NCI-H1436 treated with DMSO at 0.1 percent for 48 hours (cell line): ENCODE data around the gene NUP85.
"Not testable (repeated sequence)": the region's sequence is repeated elsewhere in the genome, so short reads cannot be mapped to it uniquely, and the experiment has no call there.

ENCODE experiments used
- DNase-seq: peaks from one replicate; lab custom pipeline; 2025; lab: John Stamatoyannopoulos, UW

The NUP85 gene

GRCh38 chr17:75205793-75206163, 299 bp downstream of the NUP85 start:
- no peak for DNase-seq

DNA sequence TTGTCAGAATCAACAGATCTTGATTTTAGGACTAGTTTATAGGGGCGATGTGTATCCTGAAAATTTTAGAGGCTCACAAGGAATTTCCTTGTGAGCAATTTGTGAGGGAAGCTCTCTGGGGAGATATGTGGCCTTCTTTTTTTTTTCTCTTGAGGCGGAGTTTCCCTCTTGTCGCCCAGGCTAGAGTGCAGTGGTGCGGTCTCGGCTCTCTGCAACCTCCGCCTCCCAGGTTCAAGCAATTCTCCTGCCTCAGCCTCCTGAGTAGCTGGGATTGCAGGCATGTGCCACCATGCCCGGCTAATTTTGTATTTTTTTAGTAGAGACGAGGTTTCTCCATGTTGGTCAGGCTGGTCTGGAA, 1.6 kb downstream of the NUP85 start:
- DNase-seq = not testable (repeated sequence)

- DNase-seq = no peak
Observed at GRCh38 chr17:75207760-75208159, 2.3 kb downstream of the NUP85 start.

DNA sequence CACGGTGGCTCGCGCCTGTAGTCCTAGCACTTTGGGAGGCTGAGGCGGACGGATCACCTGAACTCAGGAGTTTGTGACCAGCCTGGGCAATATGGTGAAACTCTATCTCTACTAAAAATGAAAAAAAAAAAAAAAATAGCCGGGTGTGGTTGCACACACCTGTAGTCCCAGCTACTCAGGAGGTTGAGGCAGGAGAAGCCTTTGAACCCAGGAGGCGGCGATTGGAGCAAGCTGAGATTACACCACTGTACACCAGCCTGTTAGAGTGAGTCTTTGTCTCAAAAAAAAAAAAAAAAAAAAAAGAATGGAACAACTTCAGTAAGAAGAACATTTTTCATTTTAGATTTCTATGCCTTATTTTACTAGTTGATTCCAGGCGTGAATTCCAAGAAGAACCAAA, 2.7 kb downstream of the NUP85 start:
- no peak for DNase-seq

- DNase-seq = no peak
Observed at GRCh38 chr17:75209061-75209460, 3.6 kb downstream of the NUP85 start.

- no peak for DNase-seq
Observed at GRCh38 chr17:75218131-75218530, 12.7 kb downstream of the NUP85 start.

DNA sequence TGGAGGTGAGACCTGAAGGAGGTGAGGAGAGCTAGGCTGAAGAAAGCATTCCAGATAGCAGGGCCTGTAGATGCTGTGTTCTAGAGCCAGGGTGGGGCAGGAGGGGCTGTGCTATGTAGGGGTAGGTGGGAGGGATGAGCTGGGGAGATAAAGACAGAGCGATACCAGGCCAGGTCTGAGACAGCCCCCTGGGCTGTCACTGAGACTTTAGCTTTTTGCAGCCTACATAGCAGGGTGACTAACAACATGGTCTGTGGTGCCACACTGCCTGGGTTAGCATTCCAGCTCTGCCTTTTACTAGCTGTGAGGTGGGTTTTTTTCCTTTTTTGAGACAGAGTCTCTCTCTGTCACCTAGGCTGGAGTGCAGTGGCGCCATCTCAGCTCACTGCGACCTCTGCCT, 14.3 kb downstream of the NUP85 start:
- DNase-seq = no peak

GRCh38 chr17:75225016-75225415, 19.5 kb downstream of the NUP85 start:
- no peak for DNase-seq

DNA sequence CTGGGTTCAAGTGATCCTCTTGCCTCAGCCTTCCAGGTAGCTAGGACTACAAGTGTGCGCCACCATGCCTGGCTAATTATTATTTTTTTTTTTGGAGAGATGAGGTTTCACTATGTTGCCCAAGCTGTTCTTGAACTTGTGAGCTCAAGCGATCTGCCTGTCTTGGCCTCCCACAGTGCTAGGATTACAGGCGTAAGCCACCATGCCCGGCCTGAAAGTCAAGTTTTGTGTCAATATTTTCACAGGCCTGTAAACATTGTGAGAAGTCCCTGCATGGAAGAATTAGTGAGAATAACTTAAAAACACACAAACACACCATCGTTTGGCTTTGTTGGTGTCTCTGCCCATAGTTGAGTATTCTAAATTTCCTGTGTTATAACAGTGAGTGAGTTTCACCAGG, 22.2 kb downstream of the NUP85 start:
- no peak for DNase-seq

DNA sequence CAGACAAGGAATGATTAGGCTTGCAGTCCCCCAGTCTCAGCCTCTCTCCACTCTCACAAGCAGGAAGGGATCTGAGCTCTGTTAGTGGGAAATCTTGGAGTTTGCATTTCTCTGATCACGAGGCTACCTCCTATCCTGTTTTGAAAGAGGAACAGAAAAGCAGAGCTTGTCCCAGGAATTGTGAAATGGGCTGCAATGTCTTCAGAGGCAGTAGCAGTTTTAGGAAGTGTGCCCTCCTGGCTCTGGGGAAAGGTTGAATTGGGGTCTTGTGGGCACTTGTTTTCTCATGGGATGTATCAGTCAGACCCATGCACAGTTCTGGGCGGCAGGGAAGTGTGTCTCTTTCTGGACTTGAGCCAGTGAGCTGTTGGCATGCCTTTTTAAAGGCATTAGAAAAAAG, 22.8 kb downstream of the NUP85 start:
- no peak for DNase-seq

GRCh38 chr17:75228847-75229246, 23.4 kb downstream of the NUP85 start:
- no peak for DNase-seq

DNA sequence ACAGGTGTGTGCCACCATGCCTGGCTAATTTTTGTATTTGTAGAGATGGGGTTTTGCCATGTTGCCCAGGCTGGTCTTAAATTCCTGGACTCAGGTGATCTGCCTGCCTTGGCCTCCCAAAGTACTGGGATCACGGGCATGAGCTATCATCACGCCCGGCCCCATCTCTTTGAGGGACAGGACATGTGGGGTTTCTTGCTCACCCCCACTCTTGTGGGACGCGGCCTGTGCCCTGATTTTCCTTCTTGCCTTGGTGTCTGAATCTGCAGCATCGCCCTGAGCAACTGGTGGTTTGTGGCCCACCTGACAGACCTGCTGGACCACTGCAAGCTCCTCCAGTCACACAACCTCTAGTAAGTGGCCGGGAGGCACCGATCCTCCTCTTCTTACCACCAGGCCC, 25.6 kb downstream of the NUP85 start:
- no peak for DNase-seq

- no peak for DNase-seq
Observed at GRCh38 chr17:75231741-75232464, 26.4 kb downstream of the NUP85 start.

GRCh38 chr17:75232786-75233185, 27.3 kb downstream of the NUP85 start:
- no peak for DNase-seq

- DNase-seq = no peak
Observed at GRCh38 chr17:75237100-75238014, 31.9 kb downstream of the NUP85 start.

DNA sequence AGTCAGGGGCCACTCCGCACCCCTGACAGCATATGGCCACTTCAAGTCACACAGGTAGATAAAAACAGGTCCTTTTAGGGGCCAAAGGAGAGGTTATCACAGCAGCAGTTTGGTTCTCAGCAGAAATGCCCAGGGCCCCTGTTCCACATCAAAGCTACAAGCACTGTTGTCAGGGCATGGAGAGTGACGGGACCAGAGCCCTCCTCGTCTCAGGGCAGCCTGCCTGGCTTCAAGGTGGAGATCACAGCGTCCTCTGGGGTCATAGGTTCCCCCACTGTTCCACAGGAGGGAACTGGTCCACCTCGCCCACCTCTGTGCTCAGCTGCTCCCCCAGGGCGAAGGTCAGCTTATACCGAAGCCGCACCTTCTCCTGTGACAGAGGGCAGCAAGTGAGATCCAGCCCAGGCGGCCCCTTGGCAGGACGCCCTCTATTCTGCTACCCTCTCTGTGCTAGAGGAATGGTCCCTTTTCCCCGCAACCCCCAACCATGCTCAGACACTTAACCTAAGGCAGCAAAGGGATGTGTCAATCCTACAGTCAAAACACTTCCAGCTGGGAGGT, 32.6 kb downstream of the NUP85 start:
- no peak for DNase-seq

DNA sequence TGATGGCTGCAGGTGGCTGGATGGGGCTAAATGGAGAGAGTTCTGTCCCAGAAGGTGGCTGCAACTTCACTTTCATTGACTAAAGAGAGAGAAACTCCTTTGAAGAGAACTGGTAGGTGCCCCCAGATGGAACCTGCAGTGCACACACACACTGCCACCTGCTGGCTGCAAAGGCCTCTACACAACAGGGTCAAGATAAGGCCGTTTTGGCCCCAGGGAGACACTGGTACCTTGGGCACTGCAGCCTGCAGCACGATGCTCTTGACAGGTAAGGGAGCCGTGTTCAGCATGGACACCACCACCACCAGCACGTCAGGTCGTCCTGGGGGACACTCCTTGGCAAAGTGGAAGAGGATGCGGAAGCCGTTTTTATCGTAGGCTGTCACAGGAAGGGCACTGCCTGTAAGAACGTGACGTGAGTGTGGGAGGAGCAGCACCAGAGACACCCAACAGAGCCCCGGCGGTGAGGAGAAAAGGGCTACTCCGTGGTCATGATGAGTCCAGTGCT, 33.3 kb downstream of the NUP85 start:
- DNase-seq = peak; percentile 22

DNA sequence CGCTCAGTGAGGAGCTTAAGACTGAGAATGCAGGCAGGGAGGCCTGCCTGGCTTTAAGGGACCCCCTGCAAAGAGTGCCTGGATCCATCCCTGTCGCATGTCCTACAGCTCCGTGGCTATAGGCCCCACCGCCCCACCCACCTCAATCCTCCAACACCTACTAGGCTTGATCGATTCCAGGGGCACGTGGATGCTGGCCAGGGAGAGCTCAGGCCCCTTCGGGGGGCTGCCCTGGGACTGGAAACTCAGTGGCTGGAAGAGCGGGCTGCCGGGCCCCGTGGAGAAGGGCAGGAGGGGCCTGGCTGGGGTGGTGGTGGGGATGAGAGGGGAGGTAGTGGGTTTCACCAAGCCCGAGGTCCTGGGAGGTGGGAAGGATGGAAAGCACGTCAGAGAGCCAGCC, 33.7 kb downstream of the NUP85 start:
- DNase-seq = no peak

DNA sequence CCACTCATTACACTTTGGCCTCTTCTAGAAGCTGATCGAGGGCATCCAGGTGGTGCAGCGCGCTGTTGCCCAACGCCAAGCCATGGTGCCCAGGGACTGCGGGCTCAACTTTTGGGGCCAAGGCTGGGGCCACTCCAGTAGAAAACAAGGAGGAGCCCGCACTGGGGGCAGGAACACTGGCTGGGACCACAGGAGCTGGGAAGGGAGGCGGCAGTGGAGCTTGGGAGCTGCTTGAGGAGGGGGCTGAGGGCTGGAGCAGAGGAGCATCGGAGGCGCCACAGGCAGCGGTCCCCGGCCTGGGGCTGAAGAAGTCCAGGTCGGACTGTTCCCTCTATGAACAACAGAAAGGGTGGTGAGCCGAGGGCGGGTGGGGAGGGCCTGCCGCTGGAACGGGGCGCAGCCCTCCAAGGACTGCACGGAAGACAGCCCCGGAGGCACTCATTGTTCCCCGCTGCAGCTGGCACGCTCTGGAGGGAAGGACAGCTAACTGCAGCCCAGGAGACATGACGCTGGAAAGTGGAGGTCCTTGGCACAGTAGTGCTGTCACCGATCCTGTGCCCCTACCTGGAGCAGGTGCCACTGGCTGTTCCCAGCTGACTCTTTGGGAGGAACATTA, 34.4 kb downstream of the NUP85 start:
- DNase-seq = no peak

DNA sequence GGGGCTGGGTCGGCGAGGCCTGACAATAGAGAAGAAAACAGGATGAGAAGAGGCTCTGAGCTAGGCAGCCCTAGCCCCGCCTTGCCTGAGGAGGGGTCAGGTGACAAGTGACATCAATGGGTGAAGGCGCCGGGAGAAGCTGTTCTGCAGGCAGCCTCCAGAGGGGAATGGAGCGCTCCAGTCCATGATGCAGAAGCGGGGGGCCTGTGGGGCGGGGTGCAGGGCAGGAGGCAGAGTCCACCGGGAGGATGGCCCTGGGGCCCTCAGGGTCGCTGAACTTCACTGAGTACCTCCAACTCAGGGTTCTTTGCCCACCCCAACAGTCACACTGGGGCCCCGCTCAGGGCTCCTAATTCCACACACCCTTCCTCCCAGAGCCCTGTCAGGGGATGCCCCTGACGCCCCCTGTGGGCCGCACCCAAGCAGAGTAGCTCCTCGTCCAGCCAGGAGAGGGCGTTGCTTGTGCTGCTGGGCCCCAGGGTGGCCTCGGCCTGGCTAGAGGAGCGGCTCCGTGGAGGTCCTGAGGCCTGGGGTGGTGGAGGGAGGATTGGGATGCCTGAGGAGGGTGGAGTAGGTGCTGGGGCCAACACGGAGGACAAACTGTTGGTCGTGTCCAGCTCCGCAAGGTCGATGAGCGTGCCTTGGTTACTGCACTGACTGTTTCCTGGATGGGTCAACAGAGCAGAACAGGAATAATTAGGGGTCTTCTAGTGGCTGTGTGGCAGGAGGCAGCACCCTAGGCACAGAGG, 35.1 kb downstream of the NUP85 start:
- peak; percentile 75 for DNase-seq

- DNase-seq = no peak
Observed at GRCh38 chr17:75241143-75241430, 35.6 kb downstream of the NUP85 start.

- no peak for DNase-seq
Observed at GRCh38 chr17:75241502-75241901, 36.0 kb downstream of the NUP85 start.
